Heart left ventricle (tissue), 13 donors: ENCODE measurements around the gene KIF26B.

Source experiments
- POLR2A ChIP-seq, 2 donors: fragments of 450-650 bp; IDR thresholded peaks; one replicate each; pipeline ENCODE4 v1.6.1; 2017; ENCODE audit warnings: antibody characterized with exemption in 2 of 2, mild to moderate bottlenecking in 2 of 2, moderate library complexity in 2 of 2
- TF ChIP-seq, protein P1 (sequence below), 12 donors: fragments of 200-600 bp; sonication (generic) in 4 of 12; IDR thresholded peaks; one replicate each; pipeline versions ENCODE4 v1.5.0 to v1.8.0; 2018 to 2022; ENCODE audit warnings: antibody characterized with exemption in 12 of 12, mild to moderate bottlenecking in 5 of 12
- donor health status: ischemic (EF 13 %, LVEDD 7.1; RV severe dilation, severe dysfunction).
- donor health status: DM: no; HTN: yes; CAD: no.
- donor health status: DM: no; HTN: no; CAD: no.
- donor health status: ischemic (EF 25% LVEDD 6.9; RV normal size, moderate dysfunction).
- donor health status: ischemic (EF 25% LVEDD 5.7; RV mildly dilated, moderate dysfunction).
- donor health status: ischemic (EF 35%, LVEDD 5.7; RV mildly dilated, moderate dysfunction).
- donor health status: nonischemic (EF 11% LVEDD 7.7; RV severe dilation, severe dysfunction).
- donor health status: DM: yes; HTN: yes; CAD: no.
- donor health status: PGD.
- donor health status: ischemic (EF 29% LVEDD 5.4; RV normal size, mild dysfunction).
- donor health status: nonischemic (EF 23%, LVEDD 6.1; RV moderate dilation, normal function).

DNA sequence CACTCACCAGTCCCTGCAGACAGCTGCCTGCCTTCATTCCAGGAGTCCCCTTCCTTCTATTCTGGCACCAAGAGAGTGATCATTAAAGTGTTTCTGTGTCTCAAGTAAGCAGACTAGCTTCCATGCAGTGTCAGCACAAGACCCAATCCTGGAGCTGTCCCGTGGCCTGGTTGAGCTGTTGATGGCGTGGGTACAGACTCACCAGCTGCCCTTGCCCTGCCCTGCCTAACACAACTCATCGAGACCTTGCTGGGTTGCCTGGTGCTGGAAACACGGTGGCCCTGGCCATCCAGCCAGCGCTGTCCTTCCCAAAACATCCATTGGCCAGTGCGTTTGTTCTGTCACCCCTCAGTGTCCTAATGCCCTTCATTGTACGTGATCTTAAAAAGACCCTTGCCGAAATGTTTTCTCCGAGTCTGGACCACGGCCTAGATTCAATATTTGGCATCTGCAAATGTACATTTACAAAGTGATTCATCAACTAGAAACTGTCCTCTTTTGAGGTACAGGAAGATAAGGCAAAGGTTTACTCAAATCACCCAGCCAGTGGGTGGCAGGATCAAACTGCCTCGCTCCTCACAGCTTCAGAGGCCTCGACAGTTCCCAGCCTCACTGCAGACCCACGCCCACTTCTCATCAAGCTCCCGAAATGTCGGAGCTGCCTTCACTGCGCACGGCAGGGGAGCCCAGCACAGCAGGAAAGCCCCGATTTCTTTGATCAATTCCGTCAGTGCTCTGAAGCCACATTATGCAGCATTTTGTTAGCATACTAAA is 494.2 kb downstream of the KIF26B start:
- TF ChIP-seq, protein P1, sequence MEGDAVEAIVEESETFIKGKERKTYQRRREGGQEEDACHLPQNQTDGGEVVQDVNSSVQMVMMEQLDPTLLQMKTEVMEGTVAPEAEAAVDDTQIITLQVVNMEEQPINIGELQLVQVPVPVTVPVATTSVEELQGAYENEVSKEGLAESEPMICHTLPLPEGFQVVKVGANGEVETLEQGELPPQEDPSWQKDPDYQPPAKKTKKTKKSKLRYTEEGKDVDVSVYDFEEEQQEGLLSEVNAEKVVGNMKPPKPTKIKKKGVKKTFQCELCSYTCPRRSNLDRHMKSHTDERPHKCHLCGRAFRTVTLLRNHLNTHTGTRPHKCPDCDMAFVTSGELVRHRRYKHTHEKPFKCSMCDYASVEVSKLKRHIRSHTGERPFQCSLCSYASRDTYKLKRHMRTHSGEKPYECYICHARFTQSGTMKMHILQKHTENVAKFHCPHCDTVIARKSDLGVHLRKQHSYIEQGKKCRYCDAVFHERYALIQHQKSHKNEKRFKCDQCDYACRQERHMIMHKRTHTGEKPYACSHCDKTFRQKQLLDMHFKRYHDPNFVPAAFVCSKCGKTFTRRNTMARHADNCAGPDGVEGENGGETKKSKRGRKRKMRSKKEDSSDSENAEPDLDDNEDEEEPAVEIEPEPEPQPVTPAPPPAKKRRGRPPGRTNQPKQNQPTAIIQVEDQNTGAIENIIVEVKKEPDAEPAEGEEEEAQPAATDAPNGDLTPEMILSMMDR (IDR thresholded peaks at IDR 0.05), result no peak
- TF ChIP-seq POLR2A (IDR thresholded peaks at IDR 0.05), result no peak
